AG04450 (cell line): ENCODE data around the gene KAT6B. TPM values are rescaled to one million over a fixed set of nuclear protein-coding genes. Genes with fewer than 3 reads are reported as not detected.

Experiments used
- CTCF ChIA-PET: fragments of 300-600, 350-600 bp; formaldehyde crosslinking; extraction: SDS; loops from one replicate; lab custom pipeline; 2022; ENCODE audit warnings: antibody characterized with exemption, inconsistent platforms; lab: Charles Lee
- POLR2A ChIA-PET: fragments of 350-600 bp; formaldehyde crosslinking; extraction: SDS; loops from one replicate; lab custom pipeline; 2021; ENCODE audit warnings: antibody characterized with exemption, inconsistent platforms; lab: Yijun Ruan, JAX
- DNase-seq: peaks from one replicate; pipeline ENCODE4 v3.0.0-alpha.2; 2011; ENCODE audit warnings: low read depth, low spot score
- H3K27ac ChIP-seq: one replicate; pipeline ENCODE4 v1.5.1; 2012; ENCODE audit warnings: low read depth, low read length, control low read depth
- H3K27me3 ChIP-seq: one replicate; pipeline ENCODE4 v1.6.0; 2012; ENCODE audit warnings: low read length; ENCODE audit not compliant: control insufficient read depth, insufficient read depth
- H3K4me3 ChIP-seq: 2 replicates; pipeline ENCODE4 v1.5.1; 2011; ENCODE audit warnings: mild to moderate bottlenecking, low read depth, low read length, control low read depth
- H3K9me3 ChIP-seq: 2 replicates; pipeline ENCODE4 v1.5.1; 2012; ENCODE audit warnings: low read length; ENCODE audit not compliant: control insufficient read depth, insufficient read depth
- polyA plus RNA-seq: library from polyadenylated mRNA; depleted of rRNA; stranded (reverse); fragments of >200 nt; gene quantifications from 2 replicates; pipeline ENCODE4 v1.2.3, GENCODE V29; 2011
- TF ChIP-seq, protein P1 (sequence below): IDR thresholded peaks from 2 replicates; pipeline ENCODE4 v1.5.1; 2011; ENCODE audit warnings: low read depth, low read length, control low read depth, inconsistent platforms

The KAT6B gene
- polyA plus RNA-seq, 1 experiment = 10.4 TPM

GRCh38 chr10:74909670-74910069 is 83.3 kb downstream of the KAT6B start:
- H3K27me3 ChIP-seq = no peaks in the 10 kb centered on the region
- no peak overlapping the region for H3K4me3 ChIP-seq
- TF ChIP-seq, protein P1, sequence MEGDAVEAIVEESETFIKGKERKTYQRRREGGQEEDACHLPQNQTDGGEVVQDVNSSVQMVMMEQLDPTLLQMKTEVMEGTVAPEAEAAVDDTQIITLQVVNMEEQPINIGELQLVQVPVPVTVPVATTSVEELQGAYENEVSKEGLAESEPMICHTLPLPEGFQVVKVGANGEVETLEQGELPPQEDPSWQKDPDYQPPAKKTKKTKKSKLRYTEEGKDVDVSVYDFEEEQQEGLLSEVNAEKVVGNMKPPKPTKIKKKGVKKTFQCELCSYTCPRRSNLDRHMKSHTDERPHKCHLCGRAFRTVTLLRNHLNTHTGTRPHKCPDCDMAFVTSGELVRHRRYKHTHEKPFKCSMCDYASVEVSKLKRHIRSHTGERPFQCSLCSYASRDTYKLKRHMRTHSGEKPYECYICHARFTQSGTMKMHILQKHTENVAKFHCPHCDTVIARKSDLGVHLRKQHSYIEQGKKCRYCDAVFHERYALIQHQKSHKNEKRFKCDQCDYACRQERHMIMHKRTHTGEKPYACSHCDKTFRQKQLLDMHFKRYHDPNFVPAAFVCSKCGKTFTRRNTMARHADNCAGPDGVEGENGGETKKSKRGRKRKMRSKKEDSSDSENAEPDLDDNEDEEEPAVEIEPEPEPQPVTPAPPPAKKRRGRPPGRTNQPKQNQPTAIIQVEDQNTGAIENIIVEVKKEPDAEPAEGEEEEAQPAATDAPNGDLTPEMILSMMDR = no peak
- H3K9me3 ChIP-seq = no peaks in the 10 kb centered on the region
- no peak overlapping the region for H3K27ac ChIP-seq
- no peak for DNase-seq
- CTCF ChIA-PET = no interaction called here
- POLR2A ChIA-PET = no interaction called here

- Histone ChIP-seq H3K9me3 (no peaks in the 10 kb centered on the region), H3K4me3 (no peak overlapping the region), H3K27me3 (no peaks in the 10 kb centered on the region), H3K27ac (no peak overlapping the region)
- CTCF ChIA-PET = no interaction called here
- no peak for DNase-seq
- POLR2A ChIA-PET = interaction anchor here (0.6 to 1.2 kb wide), 4 partner anchors 14 to 315 kb away, joined by 3 to 6 read pairs (median 4); no protein-coding TSS in a partner anchor
- TF ChIP-seq, protein P1 = no peak
Observed at GRCh38 chr10:74910241-74910975, 84.0 kb downstream of the KAT6B start.

GRCh38 chr10:74910976-74911350 is 84.6 kb downstream of the KAT6B start:
- H3K27ac ChIP-seq = peak overlapping the region; percentile 32
- no peaks in the 10 kb centered on the region for H3K27me3 ChIP-seq
- no peaks in the 10 kb centered on the region for H3K9me3 ChIP-seq
- DNase-seq = peak; percentile 55
- CTCF ChIA-PET = interaction anchor here (0.6 kb wide), 1 partner anchor 233 kb away, joined by 5 read pairs; no protein-coding TSS in a partner anchor
- POLR2A ChIA-PET = interaction anchor here (0.6 to 1.2 kb wide), 5 partner anchors 13 to 324 kb away, joined by 3 to 6 read pairs (median 4); no protein-coding TSS in a partner anchor
- no peak overlapping the region for H3K4me3 ChIP-seq
- TF ChIP-seq, protein P1 = no peak

- TF ChIP-seq, protein P1 = no peak
- CTCF ChIA-PET = no interaction called here
- no peaks in the 10 kb centered on the region for H3K9me3 ChIP-seq
- no peak for DNase-seq
- no peak overlapping the region for H3K4me3 ChIP-seq
- H3K27ac ChIP-seq = no peak overlapping the region
- H3K27me3 ChIP-seq = no peaks in the 10 kb centered on the region
- POLR2A ChIA-PET = no interaction called here
Observed at GRCh38 chr10:74912182-74912581, 85.8 kb downstream of the KAT6B start.

DNA sequence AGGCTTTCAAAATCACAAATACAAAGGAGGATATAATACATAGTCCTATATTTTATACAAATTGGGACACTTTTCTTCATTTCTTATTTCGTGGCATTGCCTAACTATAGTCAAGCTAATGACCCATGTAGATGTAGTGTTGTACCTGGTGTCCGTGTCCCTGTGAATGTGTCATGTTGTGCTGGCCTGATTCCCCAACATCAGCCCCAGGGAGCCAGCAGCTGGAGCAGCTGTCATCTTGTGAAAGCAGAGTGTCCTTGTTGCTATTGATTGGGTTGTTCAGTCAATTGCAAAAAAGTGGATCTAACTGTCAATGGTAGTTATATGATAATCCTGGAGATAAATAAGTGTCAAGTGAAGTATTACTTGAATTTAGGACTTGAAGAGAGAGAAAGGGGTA is 86.3 kb downstream of the KAT6B start:
- TF ChIP-seq, protein P1 = no peak
- Histone ChIP-seq H3K27me3 (no peaks in the 10 kb centered on the region), H3K9me3 (no peaks in the 10 kb centered on the region), H3K27ac (no peak overlapping the region), H3K4me3 (no peak overlapping the region)
- no peak for DNase-seq
- ChIA-PET CTCF (no interaction called here), POLR2A (interaction anchor here (1.0 kb wide), 1 partner anchor 29 kb away, joined by 3 read pairs; no protein-coding TSS in a partner anchor)
